Activated naive CD4-positive, alpha-beta T cell treated with anti-CD3 and anti-CD28 coated beads, Interleukin-2, amount 50 U/mL, for 24 hours (primary cell): ENCODE data around the gene TMEM266.
A peak's percentile ranks its signal among the peaks of the same experiment; 100 is the strongest.
"Not testable (repeated sequence)": the region's sequence is repeated elsewhere in the genome, so short reads cannot be mapped to it uniquely, and the experiment has no call there.

ENCODE experiments used
- H3K27ac Mint-ChIP-seq: one replicate; pipeline ENCODE4 v1.8.0; 2021; ENCODE audit warnings: mild to moderate bottlenecking, mixed read lengths
- H3K27me3 Mint-ChIP-seq: one replicate; pipeline ENCODE4 v1.8.0; 2021; ENCODE audit warnings: mixed read lengths
- H3K36me3 Mint-ChIP-seq: one replicate; pipeline ENCODE4 v1.8.0; 2021; ENCODE audit warnings: mixed read lengths
- H3K4me1 Mint-ChIP-seq: one replicate; pipeline ENCODE4 v1.8.0; 2021; ENCODE audit warnings: mixed read lengths
- H3K4me3 Mint-ChIP-seq: one replicate; pipeline ENCODE4 v1.8.0; 2021; ENCODE audit warnings: mild to moderate bottlenecking, mixed read lengths
- H3K9me3 Mint-ChIP-seq: one replicate; pipeline ENCODE4 v1.8.0; 2021; ENCODE audit warnings: mixed read lengths

TMEM266 gene

DNA sequence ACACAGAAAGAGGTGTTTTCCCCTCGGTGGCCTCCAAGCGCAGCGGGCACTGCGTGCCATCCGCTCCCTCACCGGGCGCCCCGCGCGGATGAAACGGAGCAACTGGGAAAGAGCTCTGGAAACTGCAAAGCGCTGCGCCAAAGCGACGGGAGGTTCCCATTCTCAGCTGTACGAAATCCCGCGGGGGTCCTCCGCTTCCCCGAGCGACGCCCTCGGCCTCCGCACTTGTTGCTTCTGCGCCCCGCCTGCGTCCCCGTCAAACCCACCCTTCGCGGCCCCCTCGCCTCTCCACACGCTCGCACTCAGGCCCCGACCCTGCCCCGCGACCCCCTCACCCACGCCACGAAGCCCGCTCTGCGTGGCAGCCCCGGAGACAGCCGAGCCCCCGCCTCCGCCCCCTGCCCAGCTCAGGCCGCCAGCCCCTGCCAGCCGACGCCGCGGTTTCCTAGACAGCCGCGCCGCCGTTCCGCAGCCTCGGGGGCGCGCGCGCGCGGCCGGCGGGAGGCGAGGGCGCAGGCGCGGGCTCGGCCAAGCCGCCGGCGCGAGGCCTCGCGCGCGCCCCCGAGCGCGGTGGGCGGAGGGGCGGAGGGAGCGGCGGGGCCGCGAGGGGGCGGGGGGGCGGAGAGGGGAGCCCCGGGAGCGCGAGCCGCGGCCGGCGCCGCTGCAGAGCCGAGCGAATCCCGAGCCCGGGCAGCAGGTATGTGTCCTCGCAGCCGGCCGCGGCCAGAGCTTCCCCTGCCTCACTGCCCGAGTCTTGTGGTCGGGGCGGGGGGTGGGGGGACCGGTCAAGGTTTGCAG is at the start of gene TMEM266:
TMEM266 (plus strand) TSS at position 666 of the 798 bp plus-strand sequence. CDS start 74,279 bp downstream, outside the sequence.
- Mint-ChIP-seq H3K4me3 (peak within 1 kb of the TSS; percentile 83), H3K9me3 (no peaks in the 10 kb centered on the region), H3K27ac (no peak within 1 kb of the TSS), H3K27me3 (peaks cover 36% of the 10 kb centered on the region), H3K36me3 (no peaks in the 10 kb centered on the region), H3K4me1 (peaks cover 36% of the 10 kb centered on the region)

- Mint-ChIP-seq H3K36me3 (no peaks in the 10 kb centered on the region), H3K4me3 (no peak overlapping the region), H3K4me1 (peaks cover 6% of the 10 kb centered on the region), H3K27ac (no peak overlapping the region), H3K27me3 (peaks cover 17% of the 10 kb centered on the region), H3K9me3 (no peaks in the 10 kb centered on the region)
These were observed 49.2 kb upstream of the TMEM266 start for GRCh38 chr15:76010613-76011012.

DNA sequence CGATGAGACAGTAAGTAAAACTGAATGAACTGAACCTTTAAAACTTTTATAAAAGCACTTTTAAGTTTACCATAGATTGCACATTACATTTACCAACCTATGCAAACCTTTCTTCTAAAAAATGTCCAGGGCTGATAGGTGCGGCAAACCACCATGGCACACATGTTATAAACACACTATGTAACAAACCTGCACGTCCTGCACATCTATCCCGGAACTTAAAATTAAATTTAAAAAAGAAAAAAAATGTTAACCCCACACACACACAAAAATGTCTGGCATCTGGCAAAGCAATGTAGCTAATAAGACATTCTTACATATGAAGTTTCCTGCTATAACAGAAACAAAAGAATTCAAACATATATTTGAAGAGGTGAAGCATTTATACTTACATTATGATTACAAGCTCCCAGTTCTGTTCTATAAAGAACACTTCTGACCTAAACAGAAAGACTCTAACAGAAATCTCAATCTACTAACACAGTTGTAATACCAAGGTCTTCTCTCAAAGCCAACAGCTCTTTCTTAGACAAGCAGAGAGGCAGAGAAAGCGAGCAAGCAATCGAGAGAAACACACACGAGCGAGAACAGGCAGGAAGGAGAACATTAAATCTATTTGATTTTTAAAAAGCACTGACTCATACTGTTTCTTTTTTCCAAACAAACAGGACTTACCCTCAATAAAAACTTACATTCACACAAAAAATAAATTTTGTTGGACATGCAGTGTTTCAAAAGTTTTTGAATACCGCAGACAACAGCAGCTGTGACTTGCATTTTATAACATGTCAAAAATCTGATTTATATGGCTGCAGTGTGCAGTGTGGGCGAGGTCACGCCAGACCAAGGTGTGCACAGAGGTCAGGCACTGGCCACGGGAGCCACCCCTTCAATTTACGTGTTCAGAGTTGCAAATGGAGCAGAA is 47.9 kb upstream of the TMEM266 start, which contains the start of gene NRG4:
NRG4 (minus strand) TSS at position 798 of the 925 bp plus-strand sequence. CDS start 1,194 bp downstream, outside the sequence.
- peaks cover 6% of the 10 kb centered on the region for H3K4me1 Mint-ChIP-seq
- H3K4me3 Mint-ChIP-seq = no peak within 1 kb of the TSS
- H3K9me3 Mint-ChIP-seq = peaks cover 6% of the 10 kb centered on the region
- H3K27ac Mint-ChIP-seq = no peak within 1 kb of the TSS
- no peaks in the 10 kb centered on the region for H3K36me3 Mint-ChIP-seq
- peaks cover 24% of the 10 kb centered on the region for H3K27me3 Mint-ChIP-seq

DNA sequence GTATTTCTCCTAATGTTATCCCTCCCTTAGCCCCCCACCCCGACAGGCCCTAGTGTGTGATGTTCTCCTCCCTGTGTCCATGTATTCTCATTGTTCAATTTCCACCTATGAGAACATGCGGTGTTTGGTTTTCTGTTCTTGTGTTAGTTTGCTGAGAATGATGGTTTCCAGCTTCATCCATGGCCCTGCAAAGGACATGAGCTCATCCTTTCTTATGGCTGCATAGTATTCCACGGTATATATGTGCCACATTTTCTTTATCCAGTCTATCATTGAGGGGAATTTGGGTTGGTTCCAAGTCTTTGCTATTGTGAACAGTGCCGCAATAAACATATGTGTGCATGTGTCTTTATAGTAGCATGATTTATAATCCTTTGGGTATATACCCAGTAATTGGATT is 46.3 kb upstream of the TMEM266 start:
- H3K36me3 Mint-ChIP-seq, H3K4me3 Mint-ChIP-seq, H3K27ac Mint-ChIP-seq, H3K4me1 Mint-ChIP-seq: not testable (repeated sequence)
- Mint-ChIP-seq H3K27me3 (peaks cover 25% of the 10 kb centered on the region), H3K9me3 (peaks cover 14% of the 10 kb centered on the region)

DNA sequence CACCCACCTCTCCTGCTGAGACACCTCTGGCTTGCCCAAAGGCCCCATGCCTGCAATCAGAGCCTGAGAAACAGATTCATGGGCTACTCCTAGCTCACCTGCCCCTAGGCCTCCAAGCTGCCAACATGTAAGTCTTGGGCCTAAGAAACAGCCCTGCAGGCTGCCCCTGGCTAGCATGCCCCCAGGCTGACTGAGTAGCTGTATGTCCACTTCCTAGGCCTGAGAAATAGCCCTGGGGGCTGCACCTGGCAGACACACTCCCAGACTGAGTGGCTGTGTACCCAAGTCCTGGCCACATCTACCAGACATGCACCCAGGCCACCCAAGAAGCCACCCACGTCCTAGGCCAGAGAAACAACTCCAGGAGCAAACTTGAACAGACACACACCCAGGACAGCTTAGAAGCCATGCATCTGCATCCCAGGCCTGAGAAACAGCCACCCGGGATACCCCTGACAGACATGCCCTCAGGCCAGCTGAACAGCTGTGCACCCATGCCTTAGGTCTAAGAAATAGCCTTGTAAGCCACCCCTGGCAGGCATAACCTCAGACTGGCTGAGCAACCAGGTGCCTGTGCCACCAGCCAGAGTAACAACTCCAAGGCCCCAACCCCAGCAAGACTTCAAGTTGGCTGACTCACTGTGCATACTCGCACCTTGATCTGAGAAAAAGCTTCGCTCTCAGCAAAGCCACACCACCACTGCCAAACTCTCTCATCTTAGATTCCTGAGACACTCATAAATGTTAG is 35.6 kb upstream of the TMEM266 start:
- Mint-ChIP-seq H3K27me3 (peaks cover 14% of the 10 kb centered on the region), H3K36me3 (peaks cover 3% of the 10 kb centered on the region), H3K9me3 (peaks cover 11% of the 10 kb centered on the region), H3K27ac (no peak overlapping the region), H3K4me1 (no peaks in the 10 kb centered on the region), H3K4me3 (no peak overlapping the region)

GRCh38 chr15:76032046-76032445 is 27.7 kb upstream of the TMEM266 start:
- Mint-ChIP-seq H3K27me3 (peaks cover 2% of the 10 kb centered on the region), H3K27ac (no peak overlapping the region), H3K9me3 (no peaks in the 10 kb centered on the region), H3K4me3 (no peak overlapping the region), H3K4me1 (no peaks in the 10 kb centered on the region), H3K36me3 (no peaks in the 10 kb centered on the region)

GRCh38 chr15:76033438-76033837 is 26.3 kb upstream of the TMEM266 start:
- Mint-ChIP-seq H3K36me3 (no peaks in the 10 kb centered on the region), H3K27me3 (no peaks in the 10 kb centered on the region), H3K27ac (no peak overlapping the region), H3K4me1 (no peaks in the 10 kb centered on the region), H3K4me3 (no peak overlapping the region), H3K9me3 (no peaks in the 10 kb centered on the region)

DNA sequence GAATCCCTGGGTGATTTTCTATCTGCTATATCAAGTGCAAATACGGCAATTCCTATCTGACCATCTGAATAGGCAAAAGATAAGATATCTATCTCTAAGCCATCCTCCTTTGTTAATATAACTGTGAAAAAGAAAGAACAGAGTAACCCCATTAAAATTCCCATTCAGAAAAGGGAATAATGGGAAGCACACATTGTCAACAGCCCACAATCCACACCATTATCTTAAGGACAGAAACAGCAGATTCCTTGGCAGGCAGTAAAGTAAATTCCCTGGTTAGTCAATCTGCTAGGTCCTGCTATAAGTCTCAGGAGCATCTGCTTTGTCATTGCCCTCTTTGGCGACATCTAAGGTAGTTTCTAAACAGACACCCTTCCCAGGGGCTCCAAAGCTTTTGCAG is 25.7 kb upstream of the TMEM266 start:
- no peak overlapping the region for H3K27ac Mint-ChIP-seq
- H3K27me3 Mint-ChIP-seq = peaks cover 2% of the 10 kb centered on the region
- H3K36me3 Mint-ChIP-seq = no peaks in the 10 kb centered on the region
- H3K4me1 Mint-ChIP-seq = no peaks in the 10 kb centered on the region
- peaks cover 4% of the 10 kb centered on the region for H3K9me3 Mint-ChIP-seq
- no peak overlapping the region for H3K4me3 Mint-ChIP-seq

DNA sequence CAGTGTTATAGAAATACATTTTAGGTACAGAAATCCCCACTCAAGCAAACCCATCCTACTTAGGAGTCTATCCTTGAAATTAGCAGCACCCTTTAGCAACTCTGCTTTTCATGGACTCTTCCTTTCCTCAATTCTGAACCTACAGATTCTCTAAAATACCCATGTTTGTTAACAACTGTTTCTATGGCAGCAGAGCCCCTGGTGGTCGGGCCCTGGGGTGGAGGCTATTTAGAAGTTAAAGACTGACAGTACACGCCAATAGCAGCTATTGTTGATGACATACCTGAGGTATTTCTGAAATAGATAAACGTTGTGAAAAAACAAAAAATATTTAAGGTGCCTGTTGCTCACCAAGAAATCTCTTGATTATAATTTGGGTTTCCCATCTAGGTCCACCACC is 24.2 kb upstream of the TMEM266 start:
- Mint-ChIP-seq H3K4me3 (no peak overlapping the region), H3K27ac (no peak overlapping the region), H3K36me3 (peaks cover 3% of the 10 kb centered on the region), H3K9me3 (peaks cover 17% of the 10 kb centered on the region), H3K27me3 (peaks cover 11% of the 10 kb centered on the region), H3K4me1 (no peaks in the 10 kb centered on the region)

- Mint-ChIP-seq H3K9me3 (peaks cover 36% of the 10 kb centered on the region), H3K27me3 (peaks cover 22% of the 10 kb centered on the region), H3K27ac (no peak overlapping the region), H3K36me3 (peaks cover 11% of the 10 kb centered on the region), H3K4me1 (no peaks in the 10 kb centered on the region), H3K4me3 (no peak overlapping the region)
These were observed 21.3 kb upstream of the TMEM266 start for GRCh38 chr15:76038512-76038911.

DNA sequence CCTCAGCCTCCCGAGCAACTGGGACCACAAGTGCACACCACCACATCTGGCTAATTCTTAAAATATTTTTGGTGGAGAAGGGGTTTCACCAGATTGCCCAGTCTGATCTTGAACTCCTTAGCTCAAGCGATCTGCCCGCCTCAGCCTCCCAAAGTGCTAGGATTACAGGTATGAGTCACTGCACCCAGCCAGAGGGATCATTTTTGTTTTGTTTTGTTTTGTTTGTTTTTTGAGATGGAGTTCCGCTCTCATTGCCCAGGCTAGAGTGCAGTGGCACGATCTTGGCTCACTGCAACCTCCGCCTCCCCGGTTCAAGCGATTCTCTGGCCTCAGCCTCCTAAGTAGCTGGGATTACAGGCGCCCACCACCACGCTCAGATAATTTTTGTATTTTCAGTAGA is 5.6 kb upstream of the TMEM266 start:
- not testable (repeated sequence) for H3K36me3 Mint-ChIP-seq, H3K27ac Mint-ChIP-seq, H3K4me3 Mint-ChIP-seq, H3K9me3 Mint-ChIP-seq
- H3K27me3 Mint-ChIP-seq = peaks cover 16% of the 10 kb centered on the region
- peaks cover 24% of the 10 kb centered on the region for H3K4me1 Mint-ChIP-seq

DNA sequence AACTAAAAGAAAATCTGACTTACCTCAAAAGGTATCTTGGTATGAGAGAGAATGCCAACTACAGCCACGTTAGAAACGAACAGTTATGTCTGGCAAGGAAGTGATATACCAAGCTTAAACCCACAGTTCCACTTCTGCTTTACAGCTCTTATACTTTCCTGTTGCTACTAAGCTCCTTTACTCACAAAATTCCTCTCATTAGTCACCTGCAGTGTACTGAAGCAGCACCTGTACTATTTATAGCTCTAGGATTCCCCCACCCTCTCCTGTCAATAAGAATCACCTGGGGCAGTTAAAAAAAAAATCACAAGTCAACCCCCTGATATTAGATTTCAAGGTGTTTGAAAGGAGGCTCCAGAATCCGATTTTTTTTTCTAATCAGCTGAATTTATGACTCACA is 2.9 kb upstream of the TMEM266 start:
- peak overlapping the region; percentile 66 for H3K4me3 Mint-ChIP-seq
- no peaks in the 10 kb centered on the region for H3K36me3 Mint-ChIP-seq
- peaks cover 36% of the 10 kb centered on the region for H3K4me1 Mint-ChIP-seq
- H3K27me3 Mint-ChIP-seq = peaks cover 28% of the 10 kb centered on the region
- H3K27ac Mint-ChIP-seq = peak overlapping the region; percentile 71
- H3K9me3 Mint-ChIP-seq = no peaks in the 10 kb centered on the region

GRCh38 chr15:76057332-76058000 is 2.3 kb upstream of the TMEM266 start:
- Mint-ChIP-seq H3K27me3 (peaks cover 32% of the 10 kb centered on the region), H3K4me1 (peaks cover 36% of the 10 kb centered on the region), H3K27ac (peak overlapping the region; percentile 71), H3K4me3 (peak overlapping the region; percentile 55), H3K9me3 (no peaks in the 10 kb centered on the region), H3K36me3 (no peaks in the 10 kb centered on the region)

GRCh38 chr15:76058714-76059319 is 968 bp upstream of the TMEM266 start:
- Mint-ChIP-seq H3K9me3 (no peaks in the 10 kb centered on the region), H3K4me3 (peak overlapping the region; percentile 82), H3K27ac (no peak overlapping the region), H3K27me3 (peaks cover 39% of the 10 kb centered on the region), H3K4me1 (peaks cover 36% of the 10 kb centered on the region), H3K36me3 (no peaks in the 10 kb centered on the region)
